ENCODE measurements around the gene KIF6.

DNA sequence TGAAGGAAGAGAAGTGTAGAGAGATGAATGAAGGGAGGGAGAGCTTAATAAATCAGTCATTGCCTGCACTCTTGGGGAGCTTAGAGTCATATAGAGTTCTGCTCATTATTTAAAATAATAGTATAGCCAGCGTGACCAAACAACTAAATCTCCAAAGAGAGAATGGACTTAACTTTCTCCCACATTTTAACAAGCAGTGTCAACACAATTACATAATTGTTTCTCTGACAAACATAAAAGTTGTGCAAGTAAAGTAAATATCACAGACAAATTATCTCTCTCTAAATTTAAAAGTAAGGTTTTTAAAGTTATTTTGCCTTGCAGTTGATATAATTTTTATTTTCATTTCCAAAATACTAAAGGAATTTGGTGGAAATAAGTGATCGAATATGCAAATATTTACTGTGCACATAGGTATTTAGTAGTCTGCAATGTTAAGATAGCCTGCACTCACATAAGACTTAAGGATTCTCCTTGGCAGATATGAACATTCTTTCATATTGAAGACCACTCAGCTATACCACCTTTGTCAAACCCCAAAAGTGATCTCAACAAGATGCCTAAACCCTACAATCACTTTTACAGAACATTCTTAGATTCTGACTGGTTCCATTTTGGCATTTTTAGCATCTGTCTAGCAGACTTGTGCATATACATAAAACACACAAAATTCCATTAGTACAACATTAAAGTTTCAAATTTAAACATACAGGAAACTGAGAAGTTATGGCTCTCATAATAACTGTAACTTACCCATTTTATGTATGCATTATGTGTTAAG, 67.7 kb downstream of the KIF6 start:
- TF ChIP-seq, protein P1, sequence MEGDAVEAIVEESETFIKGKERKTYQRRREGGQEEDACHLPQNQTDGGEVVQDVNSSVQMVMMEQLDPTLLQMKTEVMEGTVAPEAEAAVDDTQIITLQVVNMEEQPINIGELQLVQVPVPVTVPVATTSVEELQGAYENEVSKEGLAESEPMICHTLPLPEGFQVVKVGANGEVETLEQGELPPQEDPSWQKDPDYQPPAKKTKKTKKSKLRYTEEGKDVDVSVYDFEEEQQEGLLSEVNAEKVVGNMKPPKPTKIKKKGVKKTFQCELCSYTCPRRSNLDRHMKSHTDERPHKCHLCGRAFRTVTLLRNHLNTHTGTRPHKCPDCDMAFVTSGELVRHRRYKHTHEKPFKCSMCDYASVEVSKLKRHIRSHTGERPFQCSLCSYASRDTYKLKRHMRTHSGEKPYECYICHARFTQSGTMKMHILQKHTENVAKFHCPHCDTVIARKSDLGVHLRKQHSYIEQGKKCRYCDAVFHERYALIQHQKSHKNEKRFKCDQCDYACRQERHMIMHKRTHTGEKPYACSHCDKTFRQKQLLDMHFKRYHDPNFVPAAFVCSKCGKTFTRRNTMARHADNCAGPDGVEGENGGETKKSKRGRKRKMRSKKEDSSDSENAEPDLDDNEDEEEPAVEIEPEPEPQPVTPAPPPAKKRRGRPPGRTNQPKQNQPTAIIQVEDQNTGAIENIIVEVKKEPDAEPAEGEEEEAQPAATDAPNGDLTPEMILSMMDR (IDR thresholded peaks at IDR 0.05), result no peak
- TF ChIP-seq EZH2 (IDR thresholded peaks at IDR 0.05) (no peak), EZH2phosphoT487 (IDR thresholded peaks at IDR 0.05) (no peak)

Data from neural progenitor cell (in vitro differentiated cells).